OCI-LY1 (cell line): ENCODE results near the gene CTIF.

Experiments used
- H2AFZ ChIP-seq: fragments of 200-600 bp; sonication (generic), shearing (Covaris generic); 2 replicates; pipeline ENCODE4 v1.6.0; 2014; ENCODE audit warnings: antibody characterized with exemption, mild to moderate bottlenecking, low read length
- H3F3A ChIP-seq: fragments of 200-600 bp; sonication (generic), shearing (Covaris generic); 2 replicates; pipeline ENCODE4 v1.6.0; 2014; ENCODE audit warnings: mild to moderate bottlenecking, antibody characterized with exemption, low read length, moderate library complexity; ENCODE audit not compliant: insufficient read depth
- H3K27ac ChIP-seq: fragments of 200-600 bp; sonication (generic); 2 replicates; pipeline ENCODE4 v1.5.1; 2014; ENCODE audit warnings: low read length, mixed run types, mild to moderate bottlenecking, low read depth; ENCODE audit not compliant: poor library complexity, severe bottlenecking
- H3K27me3 ChIP-seq: fragments of 200-600 bp; sonication (generic); 2 replicates; pipeline ENCODE4 v1.6.0; 2014; ENCODE audit warnings: antibody characterized with exemption, mild to moderate bottlenecking, low read length, moderate library complexity; ENCODE audit not compliant: insufficient read depth
- H3K36me3 ChIP-seq: fragments of 200-600 bp; sonication (generic); 2 replicates; pipeline ENCODE4 v1.6.1; 2014; ENCODE audit warnings: mild to moderate bottlenecking, antibody characterized with exemption, low read length, moderate library complexity, mixed read lengths; ENCODE audit not compliant: insufficient read depth
- H3K4me1 ChIP-seq: fragments of 200-600 bp; sonication (generic); 2 replicates; pipeline ENCODE4 v1.5.1; 2014; ENCODE audit warnings: mild to moderate bottlenecking, low read length, moderate library complexity; ENCODE audit not compliant: insufficient read depth, severe bottlenecking
- H3K4me2 ChIP-seq: fragments of 200-600 bp; sonication (generic), shearing (Covaris generic); 2 replicates; pipeline ENCODE4 v1.6.1; 2014; ENCODE audit warnings: low read length
- H3K4me3 ChIP-seq: fragments of 200-600 bp; sonication (generic); 2 replicates; pipeline ENCODE4 v1.5.1; 2014; ENCODE audit warnings: low read length, low read depth, mild to moderate bottlenecking, mixed read lengths; ENCODE audit not compliant: poor library complexity, severe bottlenecking
- H3K79me2 ChIP-seq: fragments of 200-600 bp; shearing (Covaris generic); 2 replicates; pipeline ENCODE4 v1.6.1; 2016; ENCODE audit warnings: mixed run types, low read length, mixed read lengths; ENCODE audit not compliant: insufficient read depth
- H3K9ac ChIP-seq: fragments of 200-600 bp; sonication (generic), shearing (Covaris generic); 2 replicates; pipeline ENCODE4 v1.6.1; 2014; ENCODE audit warnings: mild to moderate bottlenecking, low read length, mixed read lengths
- H3K9me2 ChIP-seq: fragments of 200-600 bp; sonication (generic), shearing (Covaris generic); 2 replicates; pipeline ENCODE4 v1.6.1; 2014; ENCODE audit warnings: low read depth, mild to moderate bottlenecking, low read length, mixed read lengths
- H3K9me3 ChIP-seq: fragments of 200-600 bp; shearing (Covaris generic); 2 replicates; pipeline ENCODE4 v1.6.1; 2014; ENCODE audit warnings: low read length, mixed read lengths
- H4K20me1 ChIP-seq: fragments of 200-600 bp; sonication (generic), shearing (Covaris generic); 2 replicates; pipeline ENCODE4 v1.6.0; 2016; ENCODE audit warnings: mild to moderate bottlenecking, low read length; ENCODE audit not compliant: insufficient read depth
- EZH2 ChIP-seq: fragments of 200-600 bp; sonication (generic), shearing (Covaris generic); IDR thresholded peaks from 2 replicates; pipeline ENCODE4 v1.8.0; 2017; ENCODE audit warnings: borderline replicate concordance, mixed run types, mild to moderate bottlenecking, antibody characterized with exemption, low read length, moderate library complexity, mixed read lengths
- TF ChIP-seq, protein P1 (sequence below): fragments of 200-600 bp; sonication (generic), shearing (Covaris generic); IDR thresholded peaks from 2 replicates; pipeline ENCODE4 v1.5.1; 2017; ENCODE audit warnings: mild to moderate bottlenecking, antibody characterized with exemption, low read length, moderate library complexity, mixed read lengths

The CTIF gene

GRCh38 chr18:48599391-48599790 is 60.6 kb downstream of the CTIF start:
- Histone ChIP-seq H3K4me2 (no peak overlapping the region), H3K79me2 (no peaks in the 10 kb centered on the region), H2AFZ (no peak overlapping the region), H3K27ac (no peak overlapping the region), H3K9ac (no peak overlapping the region), H4K20me1 (no peaks in the 10 kb centered on the region), H3K4me1 (no peaks in the 10 kb centered on the region), H3K9me2 (no peaks in the 10 kb centered on the region), H3K27me3 (no peaks in the 10 kb centered on the region; the same call in 1 of the 2 replicates), H3K9me3 (no peaks in the 10 kb centered on the region), H3K4me3 (no peak overlapping the region), H3K36me3 (no peaks in the 10 kb centered on the region), H3F3A (no peaks in the 10 kb centered on the region)
- TF ChIP-seq EZH2, result no peak
- TF ChIP-seq, protein P1, sequence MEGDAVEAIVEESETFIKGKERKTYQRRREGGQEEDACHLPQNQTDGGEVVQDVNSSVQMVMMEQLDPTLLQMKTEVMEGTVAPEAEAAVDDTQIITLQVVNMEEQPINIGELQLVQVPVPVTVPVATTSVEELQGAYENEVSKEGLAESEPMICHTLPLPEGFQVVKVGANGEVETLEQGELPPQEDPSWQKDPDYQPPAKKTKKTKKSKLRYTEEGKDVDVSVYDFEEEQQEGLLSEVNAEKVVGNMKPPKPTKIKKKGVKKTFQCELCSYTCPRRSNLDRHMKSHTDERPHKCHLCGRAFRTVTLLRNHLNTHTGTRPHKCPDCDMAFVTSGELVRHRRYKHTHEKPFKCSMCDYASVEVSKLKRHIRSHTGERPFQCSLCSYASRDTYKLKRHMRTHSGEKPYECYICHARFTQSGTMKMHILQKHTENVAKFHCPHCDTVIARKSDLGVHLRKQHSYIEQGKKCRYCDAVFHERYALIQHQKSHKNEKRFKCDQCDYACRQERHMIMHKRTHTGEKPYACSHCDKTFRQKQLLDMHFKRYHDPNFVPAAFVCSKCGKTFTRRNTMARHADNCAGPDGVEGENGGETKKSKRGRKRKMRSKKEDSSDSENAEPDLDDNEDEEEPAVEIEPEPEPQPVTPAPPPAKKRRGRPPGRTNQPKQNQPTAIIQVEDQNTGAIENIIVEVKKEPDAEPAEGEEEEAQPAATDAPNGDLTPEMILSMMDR, result no peak

DNA sequence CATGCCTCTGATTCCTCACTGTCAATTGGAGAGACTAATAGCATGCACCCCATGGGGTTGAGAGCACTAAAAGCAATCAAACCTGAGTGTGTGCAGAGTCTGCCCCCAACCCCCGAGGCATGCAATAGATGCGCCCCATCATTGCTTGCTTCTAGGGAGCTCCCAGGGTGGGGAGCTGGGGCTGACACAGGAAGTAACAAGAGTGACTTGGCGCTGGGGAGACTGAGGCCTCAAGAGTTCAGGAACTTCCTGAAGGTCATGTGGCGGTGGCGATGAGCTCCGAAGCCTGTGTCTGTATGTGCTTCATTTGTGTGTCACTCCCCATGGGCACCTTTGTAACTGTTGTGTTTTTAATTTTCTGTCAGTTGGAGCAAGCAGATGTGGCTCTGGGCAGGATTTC is 61.2 kb downstream of the CTIF start:
- TF ChIP-seq, protein P1, result no peak
- TF ChIP-seq EZH2, result no peak
- H3K27ac ChIP-seq, result no peak overlapping the region
- no peaks in the 10 kb centered on the region for H3K36me3 ChIP-seq
- H2AFZ ChIP-seq, result no peak overlapping the region
- H3K4me3 ChIP-seq, result no peak overlapping the region
- H3K9me3 ChIP-seq, result no peaks in the 10 kb centered on the region
- no peaks in the 10 kb centered on the region for H3K79me2 ChIP-seq
- H3K9ac ChIP-seq, result no peak overlapping the region
- H3K27me3 ChIP-seq, result no peaks in the 10 kb centered on the region; the same call in 1 of the 2 replicates
- no peaks in the 10 kb centered on the region for H4K20me1 ChIP-seq
- no peaks in the 10 kb centered on the region for H3F3A ChIP-seq
- H3K4me1 ChIP-seq, result no peaks in the 10 kb centered on the region
- no peak overlapping the region for H3K4me2 ChIP-seq
- H3K9me2 ChIP-seq, result no peaks in the 10 kb centered on the region

DNA sequence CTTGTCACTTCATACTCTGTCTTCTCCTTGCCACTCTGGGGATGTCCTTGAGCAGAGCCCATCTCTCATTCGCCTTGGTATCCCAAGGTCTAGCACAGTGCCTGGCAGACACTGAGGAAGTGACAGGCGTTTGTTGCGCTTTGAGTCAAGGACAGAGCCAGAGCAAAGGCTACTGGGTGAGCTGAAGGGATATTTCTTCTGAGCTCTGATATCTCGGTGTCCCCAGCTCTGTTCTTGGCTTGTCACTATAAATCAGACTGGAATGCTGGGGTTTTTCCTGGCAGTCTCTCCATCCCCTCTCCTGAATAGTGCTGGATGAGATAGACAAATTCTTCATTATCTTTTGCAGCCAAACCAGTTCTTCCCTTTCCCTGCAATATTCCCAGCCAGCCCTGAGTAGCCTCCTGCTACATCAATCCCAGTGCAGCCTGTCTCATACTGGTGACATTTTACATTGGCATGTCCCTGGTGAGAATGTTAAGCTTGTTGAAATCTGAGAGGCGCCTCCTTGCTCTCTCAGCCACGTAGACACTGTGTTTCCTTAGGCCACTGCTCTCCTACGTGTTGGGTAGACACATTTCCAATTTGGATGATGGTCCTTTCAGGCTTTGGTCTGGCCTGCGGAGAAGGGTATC is 61.7 kb downstream of the CTIF start:
- Histone ChIP-seq H3K9ac (no peak overlapping the region), H2AFZ (no peak overlapping the region), H3K27ac (no peak overlapping the region), H3K4me1 (no peaks in the 10 kb centered on the region), H3K9me3 (no peaks in the 10 kb centered on the region), H3K4me2 (no peak overlapping the region), H4K20me1 (no peaks in the 10 kb centered on the region), H3K4me3 (no peak overlapping the region), H3K27me3 (no peaks in the 10 kb centered on the region; the same call in 1 of the 2 replicates), H3K36me3 (no peaks in the 10 kb centered on the region), H3F3A (no peaks in the 10 kb centered on the region), H3K79me2 (no peaks in the 10 kb centered on the region), H3K9me2 (no peaks in the 10 kb centered on the region)
- TF ChIP-seq, protein P1, result no peak
- TF ChIP-seq EZH2, result no peak
